Immature natural killer cell (primary cell): ENCODE data around the gene GNMT. TPM values are rescaled to one million over a fixed set of nuclear protein-coding genes. Genes with fewer than 3 reads are reported as not detected.
A peak's percentile ranks its signal among the peaks of the same experiment; 100 is the strongest.

Source experiments
- DNase-seq, 3 donors: peaks; one replicate each; pipeline ENCODE4 v3.0.0; 2022; ENCODE audit warnings: mixed read lengths in 1 of 3
- H3K27ac Mint-ChIP-seq, 6 donors: one replicate each; pipeline ENCODE4 v1.8.0; 2020; ENCODE audit warnings: mixed read lengths in 6 of 6, mild to moderate bottlenecking in 5 of 6, inconsistent platforms in 4 of 6, moderate library complexity in 3 of 6
- H3K27me3 Mint-ChIP-seq, 3 donors: one replicate each; pipeline ENCODE4 v1.8.0; 2020 to 2021; ENCODE audit warnings: low read depth in 3 of 3, mild to moderate bottlenecking in 3 of 3, mixed read lengths in 3 of 3, moderate library complexity in 3 of 3, inconsistent platforms in 1 of 3
- H3K36me3 Mint-ChIP-seq, 3 donors: one replicate each; pipeline ENCODE4 v1.8.0; 2020; ENCODE audit warnings: mixed read lengths in 3 of 3, inconsistent platforms in 2 of 3, mild to moderate bottlenecking in 2 of 3
- H3K4me1 Mint-ChIP-seq, 2 donors: one replicate each; pipeline ENCODE4 v1.8.0; 2020; ENCODE audit warnings: inconsistent platforms in 2 of 2, mild to moderate bottlenecking in 2 of 2, mixed read lengths in 2 of 2, moderate library complexity in 1 of 2
- H3K4me3 Mint-ChIP-seq, 5 donors: one replicate each; pipeline ENCODE4 v1.8.0; 2020; ENCODE audit warnings: mild to moderate bottlenecking in 5 of 5, mixed read lengths in 5 of 5, inconsistent platforms in 3 of 5, moderate library complexity in 3 of 5
- H3K9me3 Mint-ChIP-seq, 6 donors: one replicate each; pipeline ENCODE4 v1.8.0; 2020; ENCODE audit warnings: mild to moderate bottlenecking in 6 of 6, mixed read lengths in 6 of 6, inconsistent platforms in 4 of 6, moderate library complexity in 3 of 6
- polyA plus RNA-seq, 3 donors: library from polyadenylated mRNA; unstranded; fragments of 300-500 nt; fragmentation: Illumina TruSeq; gene quantifications; one replicate each; pipeline ENCODE4 v1.2.3, GENCODE V29; 2021

The GNMT gene
- polyA plus RNA-seq: under 1 TPM in 1 of 3 donors, not detected in 2; 0.55 TPM

GRCh38 chr6:42960243-42961019 lies at the start of gene GNMT:
Gene GNMT, plus strand, starts transcription at chr6:42960754. Its CDS starts 14 bp downstream, at chr6:42960768.
- Mint-ChIP-seq H3K4me3 (peak within 1 kb of the TSS; percentile 47 to 78 (median 75)), H3K36me3 (peaks cover 4 to 16% (median 5%) of the 10 kb centered on the region in 3 donors), H3K4me1 (peaks cover 9 to 12% of the 10 kb centered on the region in 2 donors), H3K27me3 (peaks cover 1 to 14% (median 5%) of the 10 kb centered on the region in 3 donors), H3K27ac (no peak within 1 kb of the TSS), H3K9me3 (no peaks in the 10 kb centered on the region)
- DNase-seq: peak in 1 of 3 donors; percentile 17

DNA sequence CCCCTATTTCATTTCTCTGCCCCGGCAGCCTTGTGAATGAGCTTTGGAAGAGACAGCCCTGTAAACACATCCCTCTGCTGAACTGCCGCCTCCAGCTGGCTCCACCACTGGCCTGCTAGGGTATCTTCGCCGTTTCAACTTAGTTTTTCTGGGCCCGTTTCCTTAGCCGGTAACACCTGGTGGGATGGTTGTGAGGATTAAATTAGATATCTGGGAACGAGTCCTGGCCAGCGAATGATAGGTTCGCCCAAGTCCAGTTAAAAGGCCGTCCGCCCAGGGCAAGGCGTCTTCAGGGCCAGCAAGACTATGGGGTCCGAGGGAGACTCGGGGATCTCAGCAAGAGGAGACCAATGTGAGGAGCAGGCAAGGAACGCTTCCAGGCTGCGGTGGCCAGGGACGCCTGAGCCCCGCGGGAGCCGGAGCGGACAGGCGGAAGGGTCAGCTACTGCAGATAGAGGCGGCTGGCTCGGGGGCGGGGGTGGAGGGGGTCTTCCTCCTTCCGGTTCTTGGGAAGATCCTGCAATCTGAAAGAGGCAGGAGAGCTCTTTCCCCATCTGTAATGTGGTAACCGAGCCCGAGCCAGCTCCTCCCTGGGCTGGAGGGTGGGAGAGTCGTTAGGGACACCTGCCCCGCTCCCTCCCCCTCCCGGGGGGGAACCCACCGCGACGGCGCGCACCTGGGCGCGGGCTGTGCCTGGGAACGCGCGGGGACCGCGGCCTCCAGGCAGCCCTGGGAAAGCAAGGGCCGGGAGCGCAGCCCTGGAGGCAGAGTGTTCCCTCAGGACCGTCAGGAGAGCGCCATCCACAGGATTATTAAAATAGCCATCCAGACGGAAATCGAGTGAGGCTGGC lies 49.2 kb upstream of the GNMT start:
- Mint-ChIP-seq H3K36me3 (peaks cover 0 to 2% (median 0%) of the 10 kb centered on the region in 3 donors), H3K27me3 (peaks cover 2 to 8% (median 3%) of the 10 kb centered on the region in 3 donors), H3K4me1 (no peaks in the 10 kb centered on the region), H3K27ac (no peak overlapping the region), H3K9me3 (no peaks in the 10 kb centered on the region), H3K4me3 (no peak overlapping the region)
- no peak for DNase-seq

- Mint-ChIP-seq H3K27ac (no peak overlapping the region), H3K4me3 (no peak overlapping the region), H3K36me3 (peaks cover 0 to 2% (median 0%) of the 10 kb centered on the region in 3 donors), H3K9me3 (no peaks in the 10 kb centered on the region), H3K27me3 (peaks cover 2 to 8% (median 6%) of the 10 kb centered on the region in 3 donors), H3K4me1 (no peaks in the 10 kb centered on the region)
- no peak for DNase-seq
These were observed 46.0 kb upstream of the GNMT start for GRCh38 chr6:42914546-42914945.

DNA sequence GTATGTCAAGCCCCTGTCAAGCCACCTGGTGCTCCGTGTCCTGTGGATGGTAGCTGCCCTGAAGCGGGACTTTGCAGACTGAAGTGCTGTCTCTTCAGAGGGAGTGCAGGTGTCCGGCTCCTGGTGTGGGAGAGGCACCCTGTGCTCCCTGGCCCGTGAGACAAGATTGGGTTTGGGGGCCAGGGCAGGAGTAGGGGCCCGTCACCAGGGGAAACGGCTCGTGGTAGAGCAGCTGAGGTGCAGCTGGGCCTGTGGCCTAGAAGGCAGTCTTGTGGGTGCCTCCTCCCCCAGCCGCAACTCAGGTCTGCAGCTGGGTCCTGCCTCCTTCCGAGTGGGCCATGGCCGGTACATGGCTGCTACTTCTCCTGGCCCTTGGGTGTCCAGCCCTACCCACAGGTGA lies 44.8 kb upstream of the GNMT start, which contains the start of gene PTCRA:
TSS of gene PTCRA (plus strand) at position 322 of the 400 bp plus-strand sequence. CDS start at position 339, 17 bp downstream.
- no peak for DNase-seq
- Mint-ChIP-seq H3K4me3 (no peak within 1 kb of the TSS), H3K9me3 (no peaks in the 10 kb centered on the region), H3K4me1 (no peaks in the 10 kb centered on the region), H3K36me3 (peaks cover 0 to 2% (median 0%) of the 10 kb centered on the region in 3 donors), H3K27ac (no peak within 1 kb of the TSS), H3K27me3 (peaks cover 2 to 8% (median 6%) of the 10 kb centered on the region in 3 donors)

DNA sequence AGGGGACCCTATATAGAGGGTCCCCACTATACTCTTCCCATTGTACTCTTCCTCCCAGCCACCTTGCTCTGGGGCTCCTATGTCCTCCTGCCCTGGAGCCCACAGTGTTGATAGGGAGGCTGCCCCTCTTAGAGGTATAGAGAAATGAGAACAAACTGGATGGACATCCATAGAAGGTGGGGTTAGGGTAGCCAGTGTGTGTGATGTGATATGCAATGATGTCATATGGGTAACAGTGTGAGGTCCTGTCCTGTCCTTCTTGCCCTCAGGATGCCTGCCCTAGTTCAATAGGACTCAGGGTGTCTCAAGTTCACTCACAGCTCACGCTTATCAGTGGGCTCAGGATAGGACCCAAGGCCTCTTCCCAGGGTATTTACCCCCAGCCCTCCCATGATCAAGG lies 44.3 kb upstream of the GNMT start:
- DNase-seq: no peak
- Mint-ChIP-seq H3K9me3 (no peaks in the 10 kb centered on the region), H3K4me1 (no peaks in the 10 kb centered on the region), H3K27ac (no peak overlapping the region), H3K27me3 (peaks cover 2 to 8% (median 5%) of the 10 kb centered on the region in 3 donors), H3K4me3 (no peak overlapping the region), H3K36me3 (peaks cover 0 to 2% (median 0%) of the 10 kb centered on the region in 3 donors)

- DNase-seq: no peak
- Mint-ChIP-seq H3K27ac (no peak overlapping the region), H3K4me1 (peaks cover 0 to 2% of the 10 kb centered on the region in 2 donors), H3K27me3 (peaks cover 0 to 4% (median 3%) of the 10 kb centered on the region in 3 donors), H3K36me3 (no peaks in the 10 kb centered on the region), H3K9me3 (no peaks in the 10 kb centered on the region), H3K4me3 (no peak overlapping the region)
These were observed 38.8 kb upstream of the GNMT start for GRCh38 chr6:42921801-42922200.

GRCh38 chr6:42923666-42924065 lies 36.9 kb upstream of the GNMT start:
- Mint-ChIP-seq H3K4me1 (peaks cover 6% of the 10 kb centered on the region in 2 donors), H3K9me3 (no peaks in the 10 kb centered on the region), H3K27me3 (peaks cover 1 to 4% (median 2%) of the 10 kb centered on the region in 3 donors), H3K27ac (no peak overlapping the region), H3K4me3 (no peak overlapping the region), H3K36me3 (no peaks in the 10 kb centered on the region)
- DNase-seq: no peak

- no peaks in the 10 kb centered on the region for H3K9me3 Mint-ChIP-seq
- H3K36me3 Mint-ChIP-seq: no peaks in the 10 kb centered on the region
- no peak overlapping the region for H3K4me3 Mint-ChIP-seq
- peaks cover 19% of the 10 kb centered on the region in 2 donors for H3K4me1 Mint-ChIP-seq
- no peak for DNase-seq
- H3K27me3 Mint-ChIP-seq: peaks cover 0 to 17% (median 17%) of the 10 kb centered on the region in 3 donors
- peak overlapping the region in 1 of 6 donors; percentile 62 for H3K27ac Mint-ChIP-seq
These were observed 35.2 kb upstream of the GNMT start for GRCh38 chr6:42925248-42925857.

DNA sequence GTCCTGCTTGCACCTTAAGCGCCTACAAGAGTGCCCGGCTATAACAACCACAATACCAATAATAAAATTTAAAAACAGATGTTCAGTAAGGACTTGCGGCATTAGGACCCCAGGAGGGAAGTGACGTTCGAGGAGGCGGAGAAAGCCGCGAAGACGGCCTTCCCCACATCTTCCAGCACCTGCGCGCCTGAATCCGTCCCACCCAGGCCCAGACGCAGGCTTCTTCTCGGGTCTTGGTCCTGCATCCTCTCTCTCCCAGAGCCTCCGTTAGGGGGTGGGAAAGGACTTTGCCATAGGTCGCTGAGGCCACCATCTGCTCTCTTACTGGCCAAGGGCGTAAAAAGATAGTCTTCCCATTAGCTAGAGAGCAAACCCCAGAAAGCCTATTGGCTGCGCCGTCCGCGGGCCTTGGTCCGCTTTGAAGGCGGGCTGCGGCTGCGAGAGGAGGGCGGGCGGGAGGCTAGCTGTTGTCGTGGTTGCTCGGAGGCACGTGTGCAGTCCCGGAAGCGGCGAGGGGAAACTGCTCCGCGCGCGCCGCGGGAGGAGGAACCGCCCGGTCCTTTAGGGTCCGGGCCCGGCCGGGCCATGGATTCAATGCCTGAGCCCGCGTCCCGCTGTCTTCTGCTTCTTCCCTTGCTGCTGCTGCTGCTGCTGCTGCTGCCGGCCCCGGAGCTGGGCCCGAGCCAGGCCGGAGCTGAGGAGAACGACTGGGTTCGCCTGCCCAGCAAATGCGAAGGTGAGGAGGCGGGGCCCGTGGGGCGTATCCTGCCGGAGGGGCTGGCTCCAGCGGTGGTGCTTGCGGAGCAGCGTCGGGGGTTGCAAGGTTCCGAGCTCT lies 31.4 kb upstream of the GNMT start, which contains the start of gene CNPY3:
TSS of gene CNPY3 (plus strand) at position 495 of the 835 bp plus-strand sequence. CDS start at position 586, 91 bp downstream.
- peaks cover 2 to 17% (median 13%) of the 10 kb centered on the region in 3 donors for H3K27me3 Mint-ChIP-seq
- H3K4me1 Mint-ChIP-seq: peaks cover 51 to 54% of the 10 kb centered on the region in 2 donors
- H3K4me3 Mint-ChIP-seq: peak within 1 kb of the TSS; percentile 95 to 99 (median 97)
- H3K27ac Mint-ChIP-seq: peak within 1 kb of the TSS; percentile 96 to 100 (median 99)
- H3K36me3 Mint-ChIP-seq: peaks cover 0 to 4% (median 0%) of the 10 kb centered on the region in 3 donors
- no peaks in the 10 kb centered on the region for H3K9me3 Mint-ChIP-seq
- DNase-seq: peak; percentile 95 to 97 (median 96)

- H3K36me3 Mint-ChIP-seq: peaks cover 0 to 4% (median 0%) of the 10 kb centered on the region in 3 donors
- peak overlapping the region; percentile 96 to 100 (median 99) for H3K27ac Mint-ChIP-seq
- H3K27me3 Mint-ChIP-seq: peaks cover 2 to 17% (median 13%) of the 10 kb centered on the region in 3 donors
- peak overlapping the region; percentile 95 to 99 (median 97) for H3K4me3 Mint-ChIP-seq
- H3K4me1 Mint-ChIP-seq: peaks cover 51 to 56% of the 10 kb centered on the region in 2 donors
- H3K9me3 Mint-ChIP-seq: no peaks in the 10 kb centered on the region
- no peak for DNase-seq
These were observed 30.7 kb upstream of the GNMT start for GRCh38 chr6:42929821-42930360.

GRCh38 chr6:42932412-42932811 lies 28.1 kb upstream of the GNMT start:
- peaks cover 7 to 11% (median 9%) of the 10 kb centered on the region in 3 donors for H3K36me3 Mint-ChIP-seq
- peaks cover 3 to 17% (median 13%) of the 10 kb centered on the region in 3 donors for H3K27me3 Mint-ChIP-seq
- H3K4me1 Mint-ChIP-seq: peaks cover 54 to 69% of the 10 kb centered on the region in 2 donors
- no peaks in the 10 kb centered on the region for H3K9me3 Mint-ChIP-seq
- H3K4me3 Mint-ChIP-seq: peak overlapping the region in 4 of 5 donors; percentile 1 to 43 (median 20)
- DNase-seq: no peak
- peak overlapping the region; percentile 76 to 99 (median 90) for H3K27ac Mint-ChIP-seq

- peak overlapping the region in 3 of 5 donors; percentile 16 to 41 (median 35) for H3K4me3 Mint-ChIP-seq
- peaks cover 7 to 15% (median 13%) of the 10 kb centered on the region in 3 donors for H3K36me3 Mint-ChIP-seq
- H3K27me3 Mint-ChIP-seq: peaks cover 3 to 17% (median 13%) of the 10 kb centered on the region in 3 donors
- no peaks in the 10 kb centered on the region for H3K9me3 Mint-ChIP-seq
- peaks cover 55 to 73% of the 10 kb centered on the region in 2 donors for H3K4me1 Mint-ChIP-seq
- H3K27ac Mint-ChIP-seq: peak overlapping the region in 5 of 6 donors; percentile 76 to 99 (median 84)
- no peak for DNase-seq
These were observed 27.3 kb upstream of the GNMT start for GRCh38 chr6:42933205-42933604.
